ENCODE measurements around the gene IQGAP2.
"Not testable (repeated sequence)": the region's sequence is repeated elsewhere in the genome, so short reads cannot be mapped to it uniquely, and the experiment has no call there.

The IQGAP2 gene

GRCh38 chr5:76402886-76403765 lies at the start of gene IQGAP2:
Gene IQGAP2, plus strand, starts transcription at chr5:76403285. Its CDS starts 261 bp downstream, at chr5:76403546.
- DNase-seq = peak; percentile 86

GRCh38 chr5:76356887-76357286 lies 46.2 kb upstream of the IQGAP2 start:
- DNase-seq = no peak

- DNase-seq = no peak
Observed at GRCh38 chr5:76363352-76364225, 39.5 kb upstream of the IQGAP2 start.

GRCh38 chr5:76364226-76364589 lies 38.9 kb upstream of the IQGAP2 start:
- no peak for DNase-seq

GRCh38 chr5:76365561-76365960 lies 37.5 kb upstream of the IQGAP2 start:
- no peak for DNase-seq

GRCh38 chr5:76366596-76366995 lies 36.5 kb upstream of the IQGAP2 start:
- DNase-seq = no peak

- DNase-seq = peak; percentile 66
Observed at GRCh38 chr5:76367623-76368371, 35.3 kb upstream of the IQGAP2 start.

- no peak for DNase-seq
Observed at GRCh38 chr5:76368941-76369340, 34.1 kb upstream of the IQGAP2 start.

- not testable (repeated sequence) for DNase-seq
Observed at GRCh38 chr5:76369668-76370067, 33.4 kb upstream of the IQGAP2 start.

- DNase-seq = no peak
Observed at GRCh38 chr5:76371960-76372322, 31.1 kb upstream of the IQGAP2 start.

- no peak for DNase-seq
Observed at GRCh38 chr5:76372323-76373054, 30.6 kb upstream of the IQGAP2 start.

GRCh38 chr5:76376148-76376865 lies 26.8 kb upstream of the IQGAP2 start:
- DNase-seq = no peak

GRCh38 chr5:76376866-76377230 lies 26.2 kb upstream of the IQGAP2 start:
- DNase-seq = no peak

- no peak for DNase-seq
Observed at GRCh38 chr5:76378355-76378754, 24.7 kb upstream of the IQGAP2 start.

GRCh38 chr5:76379316-76379715 lies 23.8 kb upstream of the IQGAP2 start:
- DNase-seq = no peak

GRCh38 chr5:76379855-76380254 lies 23.2 kb upstream of the IQGAP2 start:
- DNase-seq = no peak

- DNase-seq = no peak
Observed at GRCh38 chr5:76380346-76381066, 22.6 kb upstream of the IQGAP2 start.

- DNase-seq = no peak
Observed at GRCh38 chr5:76383126-76383832, 19.8 kb upstream of the IQGAP2 start.

- DNase-seq = no peak
Observed at GRCh38 chr5:76384189-76384588, 18.9 kb upstream of the IQGAP2 start.

- DNase-seq = no peak
Observed at GRCh38 chr5:76384705-76385104, 18.4 kb upstream of the IQGAP2 start.

Measured in activated CD4-positive, alpha-beta T cell treated with anti-CD3 and anti-CD28 coated beads, Interleukin-10, Interleukin-2, amounts not matched to agents 100 ng/mL and 50 ng/mL, durations not matched to agents 16 hours and 8 hours (primary cell).